ENCODE data around the gene SLC6A16.
"Not testable (repeated sequence)": the region's sequence is repeated elsewhere in the genome, so short reads cannot be mapped to it uniquely, and the experiment has no call there.

The SLC6A16 gene

GRCh38 chr19:49316284-49316683 is 8.7 kb downstream of the SLC6A16 start:
- Histone ChIP-seq H3K27ac (ENCODE audit: low read length) (no peak overlapping the region), H3K4me1 (ENCODE audit: control insufficient read depth, low read depth, low read length) (no peaks in the 10 kb centered on the region), H3K9me3 (ENCODE audit: control insufficient read depth, low read depth, low read length) (peaks cover 11% of the 10 kb centered on the region), H3K4me3 (ENCODE audit: low read length) (no peak overlapping the region), H3K36me3 (ENCODE audit: control insufficient read depth, low read depth, low read length) (no peaks in the 10 kb centered on the region), H3K27me3 (ENCODE audit: control insufficient read depth, insufficient read depth, low read length) (no peaks in the 10 kb centered on the region), H3K9ac (ENCODE audit: low read length) (no peak overlapping the region)

GRCh38 chr19:49315111-49315510 is 9.9 kb downstream of the SLC6A16 start:
- Histone ChIP-seq H3K4me3 (ENCODE audit: low read length) (no peak overlapping the region), H3K27ac (ENCODE audit: low read length) (no peak overlapping the region), H3K36me3 (ENCODE audit: control insufficient read depth, low read depth, low read length) (no peaks in the 10 kb centered on the region), H3K9me3 (ENCODE audit: control insufficient read depth, low read depth, low read length) (peaks cover 6% of the 10 kb centered on the region), H3K27me3 (ENCODE audit: control insufficient read depth, insufficient read depth, low read length) (no peaks in the 10 kb centered on the region), H3K9ac (ENCODE audit: low read length) (no peak overlapping the region), H3K4me1 (ENCODE audit: control insufficient read depth, low read depth, low read length) (no peaks in the 10 kb centered on the region)

DNA sequence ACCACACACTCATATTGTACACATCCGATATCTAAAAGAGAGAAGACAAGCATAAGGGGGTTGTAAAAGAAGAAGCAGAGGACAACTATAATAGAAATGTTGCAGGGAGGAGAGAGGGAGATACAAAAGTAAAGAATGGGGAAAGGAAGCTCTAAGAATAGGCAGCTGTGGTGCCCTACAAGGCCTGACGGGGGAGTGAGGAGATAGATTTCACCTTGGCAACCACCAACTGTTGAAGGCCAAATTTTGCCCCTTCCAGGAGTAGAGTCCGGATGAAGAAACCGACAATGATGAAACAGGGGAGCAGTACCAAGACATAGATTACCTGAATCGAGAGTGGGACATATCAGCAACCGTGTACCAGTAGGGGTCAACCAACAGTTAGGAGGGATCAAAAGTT is 15.9 kb downstream of the SLC6A16 start:
- Histone ChIP-seq H3K27me3 (ENCODE audit: control insufficient read depth, insufficient read depth, low read length) (no peaks in the 10 kb centered on the region), H3K9me3 (ENCODE audit: control insufficient read depth, low read depth, low read length) (no peaks in the 10 kb centered on the region), H3K4me1 (ENCODE audit: control insufficient read depth, low read depth, low read length) (no peaks in the 10 kb centered on the region), H3K36me3 (ENCODE audit: control insufficient read depth, low read depth, low read length) (no peaks in the 10 kb centered on the region), H3K4me3 (ENCODE audit: low read length) (no peak overlapping the region), H3K27ac (ENCODE audit: low read length) (no peak overlapping the region), H3K9ac (ENCODE audit: low read length) (no peak overlapping the region)

DNA sequence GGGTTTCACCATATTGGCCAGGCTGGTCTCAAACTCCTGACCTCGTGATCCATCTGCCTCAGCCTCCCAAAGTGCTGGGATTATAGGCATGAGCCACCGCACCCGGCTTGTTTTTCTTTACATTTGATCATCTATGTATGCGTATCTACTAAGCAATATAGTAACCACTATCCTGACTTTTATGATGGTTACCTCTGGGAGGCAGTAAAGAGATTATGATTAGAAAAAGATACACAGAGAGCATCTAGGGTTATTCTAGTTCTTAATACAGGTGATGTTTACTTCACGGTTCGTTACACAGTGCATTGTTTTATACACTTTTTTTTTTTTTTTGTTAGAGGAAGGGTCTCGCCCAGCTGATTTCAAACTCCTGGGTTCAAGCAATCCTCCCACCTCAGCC is 18.3 kb downstream of the SLC6A16 start:
- not testable (repeated sequence) for H3K4me3 ChIP-seq (ENCODE audit: low read length); H3K36me3 ChIP-seq (ENCODE audit: control insufficient read depth, low read depth, low read length); H3K9me3 ChIP-seq (ENCODE audit: control insufficient read depth, low read depth, low read length); H3K4me1 ChIP-seq (ENCODE audit: control insufficient read depth, low read depth, low read length); H3K9ac ChIP-seq (ENCODE audit: low read length); H3K27me3 ChIP-seq (ENCODE audit: control insufficient read depth, insufficient read depth, low read length); H3K27ac ChIP-seq (ENCODE audit: low read length)

DNA sequence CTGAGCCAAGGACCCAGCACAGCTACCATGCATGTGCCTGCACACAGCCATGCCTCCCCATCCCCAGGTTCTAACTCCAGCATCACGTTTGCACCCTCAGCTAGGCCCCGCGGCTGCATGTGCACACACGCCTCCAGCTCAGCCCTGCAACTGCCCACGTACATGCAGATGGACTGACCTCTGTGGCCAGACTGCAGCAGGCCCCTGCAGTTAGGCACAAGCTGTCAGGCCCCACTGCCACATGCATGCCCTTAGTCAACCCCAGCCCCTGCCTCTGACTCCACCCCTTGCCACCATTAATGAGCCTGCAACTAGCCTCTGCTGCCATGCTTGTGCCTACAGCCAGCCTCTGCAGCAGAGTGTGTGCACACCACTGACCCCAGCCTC is 23.1 kb downstream of the SLC6A16 start:
- no peaks in the 10 kb centered on the region for H3K4me1 ChIP-seq (ENCODE audit: control insufficient read depth, low read depth, low read length)
- H3K27me3 ChIP-seq (ENCODE audit: control insufficient read depth, insufficient read depth, low read length) = no peaks in the 10 kb centered on the region
- H3K9ac ChIP-seq (ENCODE audit: low read length) = no peak overlapping the region
- H3K9me3 ChIP-seq (ENCODE audit: control insufficient read depth, low read depth, low read length) = no peaks in the 10 kb centered on the region
- no peak overlapping the region for H3K27ac ChIP-seq (ENCODE audit: low read length)
- no peak overlapping the region for H3K4me3 ChIP-seq (ENCODE audit: low read length)
- no peaks in the 10 kb centered on the region for H3K36me3 ChIP-seq (ENCODE audit: control insufficient read depth, low read depth, low read length)

GRCh38 chr19:49301165-49301865 is 23.7 kb downstream of the SLC6A16 start:
- Histone ChIP-seq H3K36me3 (ENCODE audit: control insufficient read depth, low read depth, low read length) (no peaks in the 10 kb centered on the region), H3K4me1 (ENCODE audit: control insufficient read depth, low read depth, low read length) (no peaks in the 10 kb centered on the region), H3K9me3 (ENCODE audit: control insufficient read depth, low read depth, low read length) (no peaks in the 10 kb centered on the region), H3K4me3 (ENCODE audit: low read length) (no peak overlapping the region), H3K27ac (ENCODE audit: low read length) (no peak overlapping the region), H3K27me3 (ENCODE audit: control insufficient read depth, insufficient read depth, low read length) (no peaks in the 10 kb centered on the region), H3K9ac (ENCODE audit: low read length) (no peak overlapping the region)

GRCh38 chr19:49298653-49299052 is 26.3 kb downstream of the SLC6A16 start:
- H3K27ac ChIP-seq (ENCODE audit: low read length); H3K9ac ChIP-seq (ENCODE audit: low read length); H3K4me1 ChIP-seq (ENCODE audit: control insufficient read depth, low read depth, low read length); H3K4me3 ChIP-seq (ENCODE audit: low read length); H3K36me3 ChIP-seq (ENCODE audit: control insufficient read depth, low read depth, low read length); H3K9me3 ChIP-seq (ENCODE audit: control insufficient read depth, low read depth, low read length); H3K27me3 ChIP-seq (ENCODE audit: control insufficient read depth, insufficient read depth, low read length): not testable (repeated sequence)

DNA sequence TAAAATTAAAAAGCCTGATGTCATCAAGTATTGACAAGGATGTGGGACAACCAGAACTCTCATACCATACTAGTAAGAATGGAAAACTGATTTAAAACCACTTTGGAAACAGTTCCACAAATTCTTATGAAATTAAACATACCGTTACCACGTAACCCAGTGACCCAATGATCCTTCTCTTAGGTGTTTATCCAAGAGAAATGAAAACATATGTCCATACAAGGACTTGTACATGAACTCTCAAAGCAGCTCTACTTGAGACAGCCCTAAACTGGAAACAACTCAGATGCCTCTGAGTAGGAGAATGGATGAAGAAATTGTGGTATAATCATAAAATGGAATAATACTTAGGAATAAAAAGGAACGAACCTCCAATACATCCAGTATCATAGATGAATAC is 27.6 kb downstream of the SLC6A16 start:
- H3K4me3 ChIP-seq (ENCODE audit: low read length) = no peak overlapping the region
- no peaks in the 10 kb centered on the region for H3K4me1 ChIP-seq (ENCODE audit: control insufficient read depth, low read depth, low read length)
- H3K9ac ChIP-seq (ENCODE audit: low read length) = no peak overlapping the region
- no peaks in the 10 kb centered on the region for H3K9me3 ChIP-seq (ENCODE audit: control insufficient read depth, low read depth, low read length)
- H3K36me3 ChIP-seq (ENCODE audit: control insufficient read depth, low read depth, low read length) = no peaks in the 10 kb centered on the region
- H3K27ac ChIP-seq (ENCODE audit: low read length) = no peak overlapping the region
- no peaks in the 10 kb centered on the region for H3K27me3 ChIP-seq (ENCODE audit: control insufficient read depth, insufficient read depth, low read length)

- Histone ChIP-seq H3K36me3 (ENCODE audit: control insufficient read depth, low read depth, low read length) (no peaks in the 10 kb centered on the region), H3K27ac (ENCODE audit: low read length) (no peak overlapping the region), H3K9ac (ENCODE audit: low read length) (no peak overlapping the region), H3K9me3 (ENCODE audit: control insufficient read depth, low read depth, low read length) (no peaks in the 10 kb centered on the region), H3K27me3 (ENCODE audit: control insufficient read depth, insufficient read depth, low read length) (no peaks in the 10 kb centered on the region), H3K4me1 (ENCODE audit: control insufficient read depth, low read depth, low read length) (no peaks in the 10 kb centered on the region), H3K4me3 (ENCODE audit: low read length) (no peak overlapping the region)
Observed at GRCh38 chr19:49295208-49295880, 29.6 kb downstream of the SLC6A16 start.

DNA sequence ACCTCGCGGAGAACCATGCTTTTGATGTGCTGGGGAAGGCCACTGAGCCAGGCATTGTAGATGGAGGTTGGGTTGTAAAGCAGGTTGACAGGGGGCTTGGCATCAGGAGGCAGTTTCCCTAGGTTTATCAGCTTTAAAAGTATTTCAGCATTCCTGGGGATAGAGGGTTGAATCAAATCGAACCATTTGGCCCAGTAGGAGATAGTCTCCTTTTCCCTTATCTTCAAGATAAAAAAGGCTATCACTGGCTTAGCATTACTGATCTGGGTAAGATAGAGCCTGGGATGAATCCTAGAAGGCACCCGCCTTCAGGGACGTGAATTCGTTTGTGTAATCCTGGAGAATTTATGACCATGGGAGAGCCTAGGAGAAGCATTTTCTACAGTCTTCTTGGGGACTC is 30.6 kb downstream of the SLC6A16 start:
- no peak overlapping the region for H3K9ac ChIP-seq (ENCODE audit: low read length)
- no peaks in the 10 kb centered on the region for H3K36me3 ChIP-seq (ENCODE audit: control insufficient read depth, low read depth, low read length)
- H3K9me3 ChIP-seq (ENCODE audit: control insufficient read depth, low read depth, low read length) = no peaks in the 10 kb centered on the region
- no peak overlapping the region for H3K4me3 ChIP-seq (ENCODE audit: low read length)
- no peaks in the 10 kb centered on the region for H3K27me3 ChIP-seq (ENCODE audit: control insufficient read depth, insufficient read depth, low read length)
- no peak overlapping the region for H3K27ac ChIP-seq (ENCODE audit: low read length)
- H3K4me1 ChIP-seq (ENCODE audit: control insufficient read depth, low read depth, low read length) = no peaks in the 10 kb centered on the region

DNA sequence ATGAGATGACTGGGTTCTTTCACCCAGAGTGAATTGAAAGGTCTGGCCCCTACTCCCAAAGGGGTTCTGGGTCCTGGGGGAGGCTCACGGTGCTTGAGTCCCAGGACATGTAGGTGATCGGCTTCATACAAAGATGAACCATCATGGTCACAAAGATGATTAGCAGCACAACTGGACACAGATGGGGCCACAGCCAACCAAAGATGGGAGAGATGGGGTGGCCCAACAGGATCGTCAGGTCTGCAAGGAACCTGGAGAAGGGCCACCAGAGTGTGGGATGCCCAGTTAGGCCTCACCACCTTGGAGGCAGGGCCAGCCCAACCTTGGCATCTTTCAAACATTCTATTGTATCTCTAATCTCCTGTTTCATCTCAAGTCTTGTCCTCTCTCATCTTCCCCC is 34.5 kb downstream of the SLC6A16 start:
- Histone ChIP-seq H3K27me3 (ENCODE audit: control insufficient read depth, insufficient read depth, low read length) (no peaks in the 10 kb centered on the region), H3K4me3 (ENCODE audit: low read length) (no peak overlapping the region), H3K27ac (ENCODE audit: low read length) (no peak overlapping the region), H3K9ac (ENCODE audit: low read length) (no peak overlapping the region), H3K4me1 (ENCODE audit: control insufficient read depth, low read depth, low read length) (no peaks in the 10 kb centered on the region), H3K36me3 (ENCODE audit: control insufficient read depth, low read depth, low read length) (no peaks in the 10 kb centered on the region), H3K9me3 (ENCODE audit: control insufficient read depth, low read depth, low read length) (no peaks in the 10 kb centered on the region)

DNA sequence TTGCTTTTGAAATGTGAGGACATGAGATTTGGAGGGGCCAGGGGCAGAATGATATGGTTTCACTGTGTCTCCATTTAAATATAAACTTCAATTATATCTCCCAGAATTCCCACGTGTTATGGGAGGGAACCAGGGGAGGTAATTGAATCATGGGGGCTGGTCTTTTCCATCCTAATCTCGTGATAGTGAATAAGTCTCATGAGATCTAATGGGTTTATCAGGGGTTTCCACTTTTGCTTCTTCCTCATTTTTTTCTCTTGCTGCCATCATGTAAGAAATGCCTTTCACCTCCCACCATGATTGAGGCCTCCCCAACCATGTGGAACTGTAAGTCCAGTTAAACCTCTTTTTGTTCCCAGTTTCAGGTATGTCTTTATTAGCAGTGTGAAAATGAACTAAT is 35.7 kb downstream of the SLC6A16 start:
- not testable (repeated sequence) for H3K36me3 ChIP-seq (ENCODE audit: control insufficient read depth, low read depth, low read length); H3K4me1 ChIP-seq (ENCODE audit: control insufficient read depth, low read depth, low read length); H3K9ac ChIP-seq (ENCODE audit: low read length); H3K4me3 ChIP-seq (ENCODE audit: low read length); H3K27me3 ChIP-seq (ENCODE audit: control insufficient read depth, insufficient read depth, low read length); H3K9me3 ChIP-seq (ENCODE audit: control insufficient read depth, low read depth, low read length); H3K27ac ChIP-seq (ENCODE audit: low read length)

All from iPS-18a (cell line).